HepG2 (cell line): ENCODE data around the gene SMARCA4. TPM values are rescaled to one million over a fixed set of nuclear protein-coding genes. Genes with fewer than 3 reads are reported as not detected.

Source experiments
- ATAC-seq: fragments of 200-7000 bp; cut with Tn5 transposase; 3 replicates; pipeline ENCODE4 v1.9.1; 2020; ENCODE audit warnings: mild to moderate bottlenecking, moderate library complexity
- BruUV-seq: library from RNA; stranded (reverse); fragments of 400-500 nt; replicated peaks from 2 replicates; lab custom pipeline; 2021; lab: Mats Ljungman, UMichigan
- CTCF ChIA-PET: fragments of 300-600 bp; formaldehyde crosslinking; extraction: SDS; loops from one replicate; lab custom pipeline; 2021; ENCODE audit warnings: low total read pairs, inconsistent platforms, low intra/inter-chr PET ratio; lab: Yijun Ruan, JAX
- POLR2A ChIA-PET: fragments of 350-600 bp; sonication (Branson Sonifier 250); formaldehyde crosslinking; loops from one replicate; lab custom pipeline; 2020; ENCODE audit warnings: antibody characterized with exemption, inconsistent platforms; lab: Yijun Ruan, JAX
- DNase-seq: peaks from one replicate; pipeline ENCODE4 v3.0.0-alpha.2; 2015; ENCODE audit warnings: low spot score
- FAIRE-seq: peaks from 3 replicates; lab custom pipeline; 2011; peaks lifted over from hg19 to GRCh38; lab: Jason Lieb, UNC
- H2AFZ ChIP-seq: one replicate; pipeline ENCODE4 v1.6.1; 2011; ENCODE audit warnings: low read length, inconsistent platforms
- H3K27ac ChIP-seq: fragments of 300-600 bp; 3 replicates; pipeline ENCODE4 v1.8.0; 2011; ENCODE audit warnings: mixed run types, mild to moderate bottlenecking, mixed read lengths, low read length, inconsistent platforms; ENCODE audit not compliant: insufficient read depth; ENCODE audit errors: extremely low read length
- H3K27me3 ChIP-seq, 2 experiments: fragments of 200-600 bp in 1 of 2; 2 replicates in 1 of 2; 3 replicates in 1 of 2; pipeline versions ENCODE4 v1.6.0 to v1.8.0; 2011; ENCODE audit warnings: low read length in 2 of 2, mild to moderate bottlenecking in 2 of 2, moderate library complexity in 2 of 2, inconsistent platforms in 1 of 2; ENCODE audit not compliant: insufficient read depth in 2 of 2, control insufficient read depth in 1 of 2
- H3K36me3 ChIP-seq, 2 experiments: fragments of 200-600 bp in 1 of 2; replicated peaks in 1 of 2; 2 replicates in 1 of 2; 3 replicates in 1 of 2; pipeline versions ENCODE4 v1.5.1 to v1.8.0; 2011; ENCODE audit warnings: low read length in 2 of 2, inconsistent platforms in 1 of 2; ENCODE audit not compliant: insufficient read depth in 2 of 2, control insufficient read depth in 1 of 2
- H3K4me1 ChIP-seq: 2 replicates; pipeline ENCODE4 v1.5.1; 2012; ENCODE audit warnings: low read length, inconsistent platforms; ENCODE audit not compliant: insufficient read depth
- H3K4me2 ChIP-seq: 2 replicates; pipeline ENCODE4 v1.6.0; 2011; ENCODE audit warnings: low read depth, low read length, inconsistent platforms
- H3K4me3 ChIP-seq, 3 experiments: fragments of 200-600 bp in 1 of 3; sonication (generic), shearing (Covaris generic) in 1 of 3; replicated peaks in 1 of 3; 2 replicates each; pipeline ENCODE4 v1.5.1; 2011 to 2016; ENCODE audit warnings: low read length in 3 of 3, inconsistent platforms in 2 of 3, low read depth in 2 of 3, mild to moderate bottlenecking in 2 of 3, control low read depth in 1 of 3, mixed read lengths in 1 of 3; ENCODE audit not compliant: insufficient read depth in 1 of 3
- H3K79me2 ChIP-seq: one replicate; pipeline ENCODE4 v1.6.1; 2011; ENCODE audit warnings: low read length, inconsistent platforms; ENCODE audit not compliant: insufficient read depth
- H3K9ac ChIP-seq: 2 replicates; pipeline ENCODE4 v1.6.0; 2011; ENCODE audit warnings: mild to moderate bottlenecking, low read depth, low read length, inconsistent platforms; ENCODE audit not compliant: insufficient read depth
- H3K9me3 ChIP-seq: 2 replicates; pipeline ENCODE4 v1.5.1; 2012; ENCODE audit warnings: mild to moderate bottlenecking, low read length
- H4K20me1 ChIP-seq: 2 replicates; pipeline ENCODE4 v1.6.0; 2011; ENCODE audit warnings: inconsistent platforms, mild to moderate bottlenecking, low read length, moderate library complexity; ENCODE audit not compliant: insufficient read depth
- JARID2 ChIP-seq: sonication (generic); formaldehyde crosslinking; IDR thresholded peaks from 2 replicates; pipeline ENCODE4 v1.8.1; 2023; ENCODE audit warnings: missing genetic modification reagents, inconsistent platforms; ENCODE audit not compliant: insufficient replicate concordance
- JUND ChIP-seq: sonication (generic); formaldehyde crosslinking; IDR thresholded peaks from 2 replicates; pipeline ENCODE4 v1.8.0; 2022; ENCODE audit warnings: mild to moderate bottlenecking, missing genetic modification reagents
- SNAPC4 ChIP-seq: sonication (generic); formaldehyde crosslinking; IDR thresholded peaks from 2 replicates; pipeline ENCODE4 v1.4.0; 2020; ENCODE audit warnings: mild to moderate bottlenecking, missing genetic modification reagents
- ZNF563 ChIP-seq: sonication (generic); formaldehyde crosslinking; IDR thresholded peaks from 2 replicates; pipeline ENCODE4 v1.8.0; 2022; ENCODE audit warnings: mild to moderate bottlenecking, moderate library complexity, missing genetic modification reagents
- ZNF768 ChIP-seq: sonication (generic); formaldehyde crosslinking; IDR thresholded peaks from 2 replicates; pipeline ENCODE4 v1.4.0; 2020; ENCODE audit warnings: missing genetic modification reagents
- WGBS: methylation state at CpG from one replicate; pipeline ENCODE4 v1.1.6; 2017; ENCODE audit warnings: low lambda C conversion rate; 5-methylcytosine and 5-hydroxymethylcytosine counted together
- in situ Hi-C: cut with HindIII; loops from 2 replicates; pipeline ENCODE4 v1.10.0; 2017; ENCODE audit warnings: low pct_unique_long_range_greater_than_20kb; ENCODE audit not compliant: extremely low pct_ligation_motif_present
- intact Hi-C: fragments of 100-400 bp; cut with micrococcal nuclease; formaldehyde crosslinking; loops from one replicate; pipeline ENCODE4 v1.10.0; 2022; ENCODE audit not compliant: unreplicated experiment
- polyA plus RNA-seq, 8 experiments: library from polyadenylated mRNA; depleted of rRNA in 3 of 8; stranded (reverse) in 7 of 8; unstranded in 1 of 8; fragments of >200 nt; fragmentation: Illumina TruSeq in 4 of 8; extraction: Trizol in 4 of 8; gene quantifications; 2 replicates each; pipeline versions ENCODE4 v1.2.1 to v1.2.3, GENCODE V29; 2011 to 2016; ENCODE audit warnings: low read depth in 4 of 8, missing spikeins in 1 of 8, mixed read lengths in 1 of 8; ENCODE audit not compliant: insufficient read depth in 1 of 8
- total RNA-seq, 5 experiments: library from RNA; depleted of rRNA; stranded (reverse); fragments of >200 nt; fragmentation: Illumina TruSeq; extraction: Trizol; gene quantifications; 2 replicates each; pipeline ENCODE4 v1.2.3, GENCODE V29; 2016; ENCODE audit warnings: low read depth in 1 of 5
- TF ChIP-seq, protein P1 (sequence below): sonication (generic); formaldehyde crosslinking; IDR thresholded peaks from 2 replicates; pipeline ENCODE4 v1.4.0; 2020; ENCODE audit warnings: mild to moderate bottlenecking, missing genetic modification reagents

Gene SMARCA4
- total and polyA plus RNA-seq, 2 of the 13 experiments (the other 11 are each of a cell fraction or from before 2014, with no cell fraction given): 25.4 to 45.9 TPM

DNA sequence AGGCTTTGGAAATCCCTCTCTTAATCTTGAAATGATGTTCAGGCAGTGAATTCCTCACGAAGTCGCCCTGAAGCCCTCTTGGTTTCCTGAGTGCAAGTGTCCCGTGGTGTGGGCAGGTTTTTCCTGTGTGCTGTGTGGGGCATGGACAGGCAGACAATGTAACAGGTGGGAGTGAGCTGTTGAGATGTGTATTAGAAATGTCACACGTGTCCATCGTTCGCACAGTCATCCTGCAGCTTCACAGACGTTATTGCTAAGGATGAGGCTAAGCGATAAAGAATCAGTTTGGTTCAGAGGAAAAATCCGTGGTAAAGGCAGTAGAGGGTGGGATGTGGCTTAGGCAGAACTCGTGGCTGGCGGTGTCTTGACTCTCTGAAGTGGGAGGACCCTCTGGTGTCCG lies 51.7 kb downstream of the SMARCA4 start:
- no peaks in the 10 kb centered on the region for H4K20me1 ChIP-seq
- CTCF ChIA-PET: interaction anchor here (1.6 kb wide), 1 partner anchor 70 kb away, joined by 4 read pairs; no protein-coding TSS in a partner anchor
- H2AFZ ChIP-seq: no peak overlapping the region
- no peak overlapping the region for H3K4me2 ChIP-seq
- WGBS: 97% methylated on average over 12 of the region's 12 CpGs
- no peak for ATAC-seq
- POLR2A ChIA-PET: no interaction called here
- intact Hi-C loops (loop anchor here (5.0 kb wide), 1 partner anchor 70 kb away; no protein-coding TSS in a partner anchor), in situ Hi-C loops (loop anchor here (10.0 kb wide), 1 partner anchor 78 kb away; no protein-coding TSS in a partner anchor)
- no peaks in the 10 kb centered on the region for H3K4me1 ChIP-seq
- no TSS peak for BruUV-seq
- H3K27me3 ChIP-seq: no peaks in the 10 kb centered on the region
- no peak for DNase-seq
- H3K9ac ChIP-seq: no peak overlapping the region
- no peaks in the 10 kb centered on the region for H3K79me2 ChIP-seq
- no peak for TF ChIP-seq SNAPC4
- TF ChIP-seq JUND (CRISPR knock-in tag): no peak
- TF ChIP-seq ZNF563 (CRISPR knock-in tag): no peak
- no peak for TF ChIP-seq ZNF768 (CRISPR knock-in tag)
- TF ChIP-seq, protein P1, sequence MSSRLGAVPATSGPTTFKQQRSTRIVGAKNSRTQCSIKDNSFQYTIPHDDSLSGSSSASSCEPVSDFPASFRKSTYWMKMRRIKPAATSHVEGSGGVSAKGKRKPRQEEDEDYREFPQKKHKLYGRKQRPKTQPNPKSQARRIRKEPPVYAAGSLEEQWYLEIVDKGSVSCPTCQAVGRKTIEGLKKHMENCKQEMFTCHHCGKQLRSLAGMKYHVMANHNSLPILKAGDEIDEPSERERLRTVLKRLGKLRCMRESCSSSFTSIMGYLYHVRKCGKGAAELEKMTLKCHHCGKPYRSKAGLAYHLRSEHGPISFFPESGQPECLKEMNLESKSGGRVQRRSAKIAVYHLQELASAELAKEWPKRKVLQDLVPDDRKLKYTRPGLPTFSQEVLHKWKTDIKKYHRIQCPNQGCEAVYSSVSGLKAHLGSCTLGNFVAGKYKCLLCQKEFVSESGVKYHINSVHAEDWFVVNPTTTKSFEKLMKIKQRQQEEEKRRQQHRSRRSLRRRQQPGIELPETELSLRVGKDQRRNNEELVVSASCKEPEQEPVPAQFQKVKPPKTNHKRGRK (CRISPR knock-in tag): no peak
- TF ChIP-seq JARID2: no peak
- no peaks in the 10 kb centered on the region for H3K9me3 ChIP-seq
- peaks cover 31 to 77% of the 10 kb centered on the region in 2 experiments for H3K36me3 ChIP-seq
- H3K27ac ChIP-seq: no peak overlapping the region
- FAIRE-seq: no peak
- H3K4me3 ChIP-seq: no peak overlapping the region
